Measurements from ENCODE around the gene DNMT3A. TPM values are rescaled to one million over a fixed set of nuclear protein-coding genes. Genes with fewer than 3 reads are reported as not detected.
A peak's percentile ranks its signal among the peaks of the same experiment; 100 is the strongest.

Gene DNMT3A
- total RNA-seq, 4 donors from 2014 or later: 11.3 to 29.5 (median 16.9) TPM

- WGBS: 89% methylated on average over 20 of the region's 20 CpGs
- no peaks in the 10 kb centered on the region for H3K9me3 ChIP-seq
- H3K36me3 ChIP-seq: peaks cover 38 to 81% (median 70%) of the 10 kb centered on the region in 4 donors
- TF ChIP-seq POLR2A (IDR thresholded peaks at IDR 0.05; ENCODE audit: low read depth) (no peak), EP300 (IDR thresholded peaks at IDR 0.05) (no peak), POLR2AphosphoS5 (IDR thresholded peaks at IDR 0.05) (no peak), CTCF (IDR thresholded peaks at IDR 0.05) (no peak)
- intact Hi-C loops (cut with DNase I): no loop called here
- no peak for DNase-seq (ENCODE audit: extremely low spot score)
- H3K4me3 ChIP-seq: no peak overlapping the region
- peaks cover 18 to 31% (median 21%) of the 10 kb centered on the region in 4 donors for H3K4me1 ChIP-seq
- H3K27ac ChIP-seq (replicated peaks in 1 of 4): no peak overlapping the region
- no peaks in the 10 kb centered on the region for H3K27me3 ChIP-seq
Observed at GRCh38 chr2:25233916-25234605, 107.7 kb downstream of the DNMT3A start.

- intact Hi-C loops (cut with DNase I): no loop called here
Observed at GRCh38 chr2:25232248-25232825, 109.4 kb downstream of the DNMT3A start.

GRCh38 chr2:25230948-25231311, 110.8 kb downstream of the DNMT3A start:
- intact Hi-C loops (cut with DNase I): no loop called here
- peaks cover 23 to 50% (median 43%) of the 10 kb centered on the region in 4 donors for H3K36me3 ChIP-seq
- no peak for DNase-seq (ENCODE audit: extremely low spot score)
- H3K4me1 ChIP-seq: peaks cover 21 to 32% (median 28%) of the 10 kb centered on the region in 4 donors
- peak overlapping the region in 1 of 4 donors; percentile 77 for H3K27ac ChIP-seq (replicated peaks in 1 of 4)
- no peak overlapping the region for H3K4me3 ChIP-seq
- no peaks in the 10 kb centered on the region for H3K9me3 ChIP-seq
- TF ChIP-seq CTCF (IDR thresholded peaks at IDR 0.05) (no peak), EP300 (IDR thresholded peaks at IDR 0.05) (no peak), POLR2AphosphoS5 (IDR thresholded peaks at IDR 0.05) (no peak), POLR2A (IDR thresholded peaks at IDR 0.05; ENCODE audit: low read depth) (no peak)
- H3K27me3 ChIP-seq: no peaks in the 10 kb centered on the region
- WGBS: 80% methylated on average over 5 of the region's 8 CpGs

More at GRCh38 chr2:25232248-25232825, 109.4 kb downstream of the DNMT3A start:
- H3K9me3 ChIP-seq: no peaks in the 10 kb centered on the region
- H3K4me1 ChIP-seq: peaks cover 28 to 32% (median 29%) of the 10 kb centered on the region in 4 donors
- no peak for DNase-seq (ENCODE audit: extremely low spot score)
- H3K4me3 ChIP-seq: no peak overlapping the region
- no peak overlapping the region for H3K27ac ChIP-seq (replicated peaks in 1 of 4)
- 86% methylated on average over 8 of the region's 12 CpGs for WGBS
- H3K36me3 ChIP-seq: peaks cover 23 to 64% (median 55%) of the 10 kb centered on the region in 4 donors
- TF ChIP-seq EP300 (IDR thresholded peaks at IDR 0.05): no peak
- TF ChIP-seq CTCF (IDR thresholded peaks at IDR 0.05): no peak
- no peak for TF ChIP-seq POLR2AphosphoS5 (IDR thresholded peaks at IDR 0.05)
- TF ChIP-seq POLR2A (IDR thresholded peaks at IDR 0.05; ENCODE audit: low read depth): no peak
- H3K27me3 ChIP-seq: no peaks in the 10 kb centered on the region

GRCh38 chr2:25230198-25230947, 111.4 kb downstream of the DNMT3A start:
- intact Hi-C loops (cut with DNase I): no loop called here

More at GRCh38 chr2:25230198-25230947, 111.4 kb downstream of the DNMT3A start:
- H3K27ac ChIP-seq (replicated peaks in 1 of 4): peak overlapping the region; percentile 57 to 77 (median 70)
- H3K4me1 ChIP-seq: peaks cover 21 to 32% (median 28%) of the 10 kb centered on the region in 4 donors
- 56% methylated on average over 8 of the region's 16 CpGs for WGBS
- H3K36me3 ChIP-seq: peaks cover 18 to 44% (median 38%) of the 10 kb centered on the region in 4 donors
- no peak for DNase-seq (ENCODE audit: extremely low spot score)
- no peaks in the 10 kb centered on the region for H3K27me3 ChIP-seq
- no peak for TF ChIP-seq POLR2AphosphoS5 (IDR thresholded peaks at IDR 0.05)
- no peaks in the 10 kb centered on the region for H3K9me3 ChIP-seq
- no peak overlapping the region for H3K4me3 ChIP-seq
